T-helper 2 cell (primary cell): ENCODE measurements around the gene FYN.
A peak's percentile ranks its signal among the peaks of the same experiment; 100 is the strongest.

ENCODE experiments used
- DNase-seq, 5 experiments: peaks; one replicate each; pipeline versions ENCODE4 v3.0.0 to v3.0.0-alpha.2; 2012 to 2022

The FYN gene

DNA sequence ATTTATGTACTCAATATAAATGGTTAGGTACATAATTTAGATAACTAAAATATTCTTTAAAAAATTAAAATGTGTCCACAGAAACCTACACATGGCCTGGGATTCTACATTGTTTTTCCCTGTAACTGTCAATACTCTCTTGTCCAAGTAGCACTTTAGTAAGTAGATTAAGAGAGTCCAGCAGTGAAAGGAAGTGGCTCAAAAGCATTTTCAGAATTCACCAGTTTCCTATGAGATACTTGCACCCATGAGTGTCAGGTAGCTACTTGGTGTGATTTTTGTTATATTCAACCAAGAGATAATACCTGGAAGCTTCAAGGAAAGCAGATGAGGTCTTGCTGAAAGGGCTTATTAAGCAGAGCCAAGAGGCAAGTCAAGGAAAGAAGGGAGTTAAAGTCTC is 126.3 kb downstream of the FYN start:
- DNase-seq: no peak

DNA sequence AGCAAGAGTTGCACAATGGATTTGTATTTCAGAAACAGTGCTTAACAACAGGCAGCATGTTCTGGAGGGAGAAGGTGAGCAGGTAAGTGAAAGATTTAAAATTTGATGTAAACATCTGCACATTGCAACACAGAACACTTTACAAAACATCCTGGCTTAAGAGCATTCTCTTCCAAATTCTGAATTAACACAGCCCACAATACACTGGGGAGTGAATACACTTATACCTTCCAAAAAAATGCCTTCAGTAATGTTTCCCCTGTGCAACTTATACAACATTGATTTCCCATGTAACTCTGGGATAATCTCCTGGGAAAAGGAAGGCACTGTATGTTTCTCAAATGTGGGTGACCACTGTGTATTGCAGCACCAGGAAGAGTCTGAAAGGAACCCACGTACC is 127.6 kb downstream of the FYN start:
- no peak for DNase-seq

DNA sequence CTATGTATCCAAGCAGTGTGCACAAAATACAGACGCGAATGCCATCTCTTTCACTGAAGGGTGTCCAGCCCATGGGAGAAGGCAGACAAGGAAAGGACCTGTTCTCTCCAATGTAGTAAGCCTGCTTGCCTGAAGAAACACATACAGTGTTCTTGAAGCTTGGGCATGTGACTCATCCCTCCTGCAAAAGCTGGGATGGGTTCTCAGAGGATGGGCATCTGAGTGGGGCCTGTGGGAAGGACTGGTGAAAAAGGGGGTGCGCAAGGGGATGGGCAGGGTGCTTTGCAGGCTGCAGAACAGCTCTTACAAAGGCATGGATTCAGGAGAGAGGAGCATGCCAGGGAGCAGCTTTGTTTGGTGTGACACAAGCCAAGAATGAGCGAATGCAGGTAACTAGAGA is 128.1 kb downstream of the FYN start:
- DNase-seq: no peak

DNA sequence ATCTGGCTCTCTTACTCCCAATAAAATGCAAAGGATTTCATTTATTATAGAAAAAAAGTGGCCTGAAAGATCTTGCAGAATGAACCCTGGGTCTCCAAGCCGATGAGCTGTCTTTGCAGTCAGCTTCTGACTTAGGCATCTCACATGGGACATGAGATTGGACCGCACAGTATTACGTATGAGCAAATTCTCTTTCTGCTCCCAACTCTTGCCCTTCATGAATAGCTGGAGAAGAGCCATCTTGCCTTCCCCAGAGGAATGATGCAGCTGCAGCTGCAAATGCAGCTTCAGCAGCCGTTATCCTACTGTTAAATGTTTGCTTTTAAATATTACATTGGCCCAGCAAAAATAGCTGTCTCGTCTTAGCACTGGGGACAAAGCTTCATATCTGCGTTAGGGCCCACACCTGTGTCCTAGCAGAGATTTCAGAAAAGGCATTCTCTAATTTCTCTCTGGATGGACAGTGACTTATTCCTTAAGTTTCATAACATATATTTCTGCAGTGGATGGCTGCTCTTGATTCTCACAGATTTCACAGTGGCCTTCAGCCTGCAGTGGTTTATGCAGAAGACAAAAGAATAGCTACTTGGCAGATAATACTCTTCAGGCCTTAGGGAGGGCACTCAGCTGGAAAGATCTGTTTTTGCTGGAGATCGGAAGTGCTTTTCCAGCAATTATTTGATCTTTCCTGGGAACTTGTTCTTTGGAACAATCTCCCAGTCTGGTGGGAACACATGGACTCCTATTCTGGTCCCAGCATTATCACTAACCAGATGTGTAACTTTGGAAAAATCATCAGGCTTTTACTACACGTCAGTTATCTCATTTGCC is 129.2 kb downstream of the FYN start:
- DNase-seq: no peak

GRCh38 chr6:111743360-111743759 is 129.9 kb downstream of the FYN start:
- DNase-seq: no peak

- no peak for DNase-seq
Measured at GRCh38 chr6:111741177-111741952, 131.9 kb downstream of the FYN start.

DNA sequence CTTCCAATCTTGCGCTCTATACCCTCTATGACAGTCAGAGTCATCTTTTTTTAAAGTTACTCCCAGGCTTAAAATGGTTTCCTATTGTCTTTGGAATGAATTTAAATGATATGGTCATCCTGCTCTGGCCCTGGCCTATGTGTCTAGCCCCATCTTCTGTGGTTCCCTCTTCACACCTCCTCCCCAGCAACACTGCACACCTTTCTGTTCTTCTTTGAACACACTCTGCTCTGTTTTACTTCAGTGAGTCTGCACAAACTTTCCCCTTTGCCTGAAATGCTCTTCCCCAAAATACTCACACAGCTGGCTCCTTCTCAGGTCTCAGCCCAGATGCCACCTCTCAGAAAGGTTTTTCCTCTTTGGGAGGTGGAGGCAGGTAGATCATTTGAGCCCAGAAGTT is 132.7 kb downstream of the FYN start:
- no peak for DNase-seq

DNA sequence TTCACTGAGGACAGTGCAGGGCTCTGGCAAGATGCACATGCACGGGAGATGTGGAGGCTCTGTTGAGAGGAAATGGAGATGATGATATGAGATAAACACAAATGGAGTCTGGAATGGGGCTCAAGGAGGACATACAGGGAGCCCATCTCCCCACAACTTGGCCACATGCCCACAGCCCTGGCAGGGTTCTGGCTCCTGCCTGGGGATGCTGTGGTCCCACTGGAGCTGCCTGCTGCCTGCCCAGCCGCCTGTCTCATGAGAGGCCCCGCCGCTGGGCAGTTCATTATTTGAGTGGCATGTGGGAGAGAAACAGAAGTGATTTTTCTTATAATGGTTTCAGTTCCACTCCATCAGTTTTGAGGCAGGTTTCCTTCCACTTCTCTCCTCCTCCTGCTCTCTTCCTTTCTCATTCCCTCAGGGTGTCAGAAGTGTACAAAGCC is 134.0 kb downstream of the FYN start:
- DNase-seq: no peak

DNA sequence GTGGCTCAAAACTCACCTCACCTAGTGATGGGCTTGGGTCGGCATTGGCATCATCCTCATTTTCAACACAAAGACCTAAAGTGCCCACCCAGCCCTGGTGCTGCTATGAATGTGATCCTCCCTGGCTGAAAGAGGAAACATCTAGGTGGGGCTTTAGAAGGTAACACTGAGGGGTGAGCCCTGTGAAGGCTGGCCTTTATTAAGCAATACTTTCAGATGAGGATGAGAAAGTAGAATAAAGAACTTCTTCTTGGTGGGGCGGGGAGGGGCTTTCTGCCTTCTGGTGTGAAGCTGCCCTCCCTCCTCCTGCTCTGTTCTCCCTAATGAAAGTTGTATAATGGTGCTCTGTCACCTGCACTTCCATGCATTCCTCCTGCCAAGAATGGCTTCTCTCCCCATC is 134.6 kb downstream of the FYN start:
- DNase-seq: no peak

GRCh38 chr6:111738156-111738555 is 135.1 kb downstream of the FYN start:
- DNase-seq: no peak

- DNase-seq: peak in 1 of 5 experiments; percentile 81
Measured at GRCh38 chr6:111737065-111737521, 136.2 kb downstream of the FYN start.

DNA sequence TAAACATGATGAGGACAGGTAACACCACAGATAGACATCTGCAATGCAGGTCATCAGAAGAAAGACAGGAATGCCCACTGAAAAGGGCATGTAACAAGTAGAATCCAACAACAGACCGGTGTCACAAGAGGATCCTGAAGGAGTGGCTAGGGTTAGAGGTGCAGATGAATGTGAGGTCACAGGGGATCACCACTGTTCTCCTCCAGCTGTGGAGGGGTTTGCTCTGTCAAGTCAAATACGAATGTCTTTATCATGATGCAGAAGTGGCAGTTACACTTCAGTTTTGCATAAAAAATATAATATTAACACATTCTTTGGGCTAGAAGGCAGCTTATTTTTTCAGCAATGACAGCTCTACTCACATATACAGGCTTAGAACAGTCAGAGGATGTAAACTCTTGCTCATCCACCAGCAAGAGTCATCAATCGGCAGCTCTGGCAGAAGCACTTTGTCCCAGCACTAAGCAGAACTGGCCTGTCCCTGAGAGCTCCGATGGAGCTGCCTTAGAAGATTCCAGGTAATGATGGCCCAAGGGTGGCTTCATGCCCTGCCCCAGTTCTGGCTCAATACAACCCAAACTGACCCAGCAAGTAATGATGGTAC is 137.1 kb downstream of the FYN start:
- no peak for DNase-seq

DNA sequence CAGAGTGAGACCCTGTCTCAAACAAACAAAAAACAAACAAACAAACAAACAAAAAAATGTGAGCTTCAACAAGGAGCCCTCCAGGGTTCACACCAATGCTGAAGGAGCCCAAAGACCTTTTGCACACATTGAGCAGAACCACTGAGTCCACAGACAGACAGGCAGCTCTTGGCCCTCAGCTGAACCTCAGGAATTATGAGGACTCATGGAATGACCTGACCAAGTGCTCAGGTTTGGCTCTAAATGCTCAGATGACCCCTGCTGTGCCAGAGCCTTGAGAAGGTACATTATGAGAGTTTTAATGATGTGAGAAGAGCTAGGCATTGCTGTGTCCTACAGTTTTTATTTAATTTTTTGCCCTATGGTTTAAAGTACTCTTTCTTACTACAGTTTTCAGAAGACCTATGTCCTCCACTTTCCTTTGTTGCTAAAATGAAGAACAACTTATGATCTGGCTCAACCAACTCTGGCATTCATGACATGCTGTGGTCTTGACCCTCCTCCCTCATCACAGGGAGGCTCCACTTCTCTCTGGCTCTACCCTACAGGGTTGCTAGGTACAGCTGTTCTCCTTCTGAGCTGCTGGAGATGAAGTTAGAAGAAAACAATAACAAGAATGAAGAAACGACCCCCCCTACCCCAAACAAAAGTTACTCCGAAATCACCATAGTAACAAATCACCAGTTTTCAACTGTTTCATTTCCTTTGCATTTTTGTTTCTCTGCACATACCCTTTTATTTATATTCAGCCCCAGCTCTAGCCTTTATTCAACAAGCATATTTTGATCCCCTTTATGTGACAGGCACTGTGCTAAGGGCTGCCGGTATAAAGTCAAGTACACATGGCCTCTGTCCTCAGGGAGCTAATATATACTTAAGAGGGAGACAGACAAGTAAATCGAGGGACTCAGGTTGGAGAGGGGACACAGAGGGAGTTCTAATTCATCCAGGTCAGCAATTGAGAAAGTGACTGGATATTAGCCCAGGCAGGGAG is 138.9 kb downstream of the FYN start:
- DNase-seq: no peak

DNA sequence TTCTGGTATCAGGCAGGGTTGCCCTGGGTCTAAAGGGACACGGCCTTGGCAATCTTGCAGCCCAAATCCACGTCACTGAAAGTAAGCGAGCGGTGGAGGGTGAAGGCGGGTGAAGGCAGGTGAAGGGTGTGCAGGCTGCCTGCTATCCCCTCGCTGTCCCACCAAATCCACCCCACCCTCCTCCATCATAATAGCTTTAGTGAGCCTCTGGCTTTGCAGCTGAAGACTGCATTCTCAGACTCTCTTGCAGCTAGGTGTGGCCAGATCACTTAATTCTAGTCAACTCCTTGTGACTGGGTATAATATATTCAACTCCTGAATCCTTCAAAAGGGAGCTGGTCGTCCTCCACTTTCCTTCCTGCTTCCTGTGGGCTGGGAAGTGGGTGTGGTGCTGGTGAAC is 140.9 kb downstream of the FYN start:
- no peak for DNase-seq

DNA sequence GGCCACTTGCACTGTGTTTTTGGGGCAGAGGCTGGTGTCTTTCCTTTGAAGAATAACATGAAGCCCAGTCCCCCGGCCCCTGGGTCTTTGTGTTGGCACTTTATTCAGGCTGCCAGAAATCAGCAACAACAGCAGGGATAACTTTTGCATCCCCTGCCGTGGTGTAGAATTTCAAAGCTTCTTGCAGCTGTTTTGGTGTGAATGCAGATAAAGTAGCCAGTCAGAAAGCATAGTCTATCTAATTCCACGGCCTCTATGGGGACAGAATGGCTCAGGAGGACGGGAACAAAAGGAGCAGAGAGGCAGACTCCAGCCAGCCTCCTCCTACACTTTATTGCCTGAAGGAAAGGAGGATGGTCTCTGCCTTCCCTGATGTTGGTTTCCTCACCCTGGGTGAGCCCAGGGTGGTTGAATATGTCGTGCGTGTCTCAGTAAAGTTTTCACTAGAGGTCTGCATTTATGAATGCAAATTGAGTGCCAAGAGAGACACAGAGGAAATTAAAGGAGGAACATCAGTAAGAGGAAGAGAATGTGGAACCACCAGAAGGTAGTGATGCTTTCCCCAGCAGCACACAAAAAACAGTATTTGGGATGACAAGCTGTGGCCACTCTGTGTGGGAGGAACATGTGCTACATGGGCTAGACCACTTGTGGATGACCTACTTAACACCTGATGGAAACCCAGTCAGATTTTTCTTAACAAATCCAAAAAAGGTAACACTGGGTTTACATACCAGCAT is 141.6 kb downstream of the FYN start:
- DNase-seq: peak in 1 of 5 experiments; percentile 43

DNA sequence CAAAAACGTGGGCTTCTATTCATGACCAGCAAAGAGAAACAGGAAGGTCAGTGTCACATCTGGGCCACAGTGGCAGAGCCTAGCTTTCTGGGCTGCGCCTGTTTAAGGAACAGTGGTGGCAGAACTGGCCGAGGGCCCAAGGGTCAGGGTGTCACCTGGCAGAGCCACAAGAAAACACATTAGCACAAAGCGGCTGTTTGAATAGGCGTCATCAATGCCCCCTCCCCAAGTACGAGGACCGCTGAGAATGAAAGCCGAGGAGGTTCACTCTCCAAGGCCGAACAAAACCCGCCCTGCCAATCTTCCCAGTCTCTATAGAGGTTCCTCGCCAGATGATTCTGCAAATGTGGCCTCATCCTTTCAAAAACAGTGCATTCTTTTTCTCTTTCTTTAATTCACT is 142.4 kb downstream of the FYN start:
- no peak for DNase-seq

DNA sequence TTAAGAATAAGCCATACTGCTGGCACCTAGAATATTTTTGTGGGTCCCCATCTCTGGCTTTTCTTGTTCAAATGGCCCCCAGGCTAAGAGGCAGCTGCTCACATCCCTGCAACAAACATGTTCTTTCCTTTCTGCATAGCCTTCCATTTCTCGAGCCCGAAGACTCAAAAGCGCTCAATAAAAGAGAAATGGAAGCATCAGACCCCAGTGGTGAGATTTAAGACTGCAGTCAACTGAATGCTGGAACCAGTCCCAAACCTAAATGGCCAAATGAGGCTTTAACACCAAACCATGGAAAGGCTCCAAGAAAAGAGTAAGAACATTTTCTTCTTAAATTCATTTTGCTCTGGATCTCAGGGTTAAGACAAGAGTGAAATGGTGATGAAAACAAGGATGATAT is 145.4 kb downstream of the FYN start:
- no peak for DNase-seq

GRCh38 chr6:111727041-111727440 is 146.2 kb downstream of the FYN start:
- DNase-seq: no peak

GRCh38 chr6:111725446-111726112 is 147.7 kb downstream of the FYN start:
- DNase-seq: no peak

GRCh38 chr6:111724505-111724904 is 148.7 kb downstream of the FYN start:
- DNase-seq: peak in 2 of 5 experiments; percentile 42 to 69

DNA sequence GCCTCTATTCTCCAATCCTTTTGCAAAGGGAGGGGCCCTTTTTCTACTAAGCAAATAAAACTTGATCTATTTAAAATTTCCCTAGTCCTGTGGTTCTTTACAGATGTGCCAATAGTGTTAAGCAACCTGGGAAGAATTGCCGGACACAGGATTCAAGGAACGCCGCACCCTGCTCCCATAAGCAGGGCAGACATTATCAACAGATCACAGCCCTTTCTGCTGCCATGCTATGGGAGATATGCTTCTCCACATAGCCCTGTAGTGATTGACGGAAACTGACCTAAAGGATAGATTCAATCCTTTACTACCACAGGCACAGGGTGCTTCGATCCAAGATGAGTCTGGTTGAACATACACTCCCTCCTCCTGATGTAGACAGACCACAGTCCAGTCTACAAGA is 149.2 kb downstream of the FYN start:
- no peak for DNase-seq
